Activated T-cell treated with anti-CD3 and anti-CD28 coated beads for 4 hours (primary cell): Measurements from ENCODE around the gene DOCK8.
"Not testable (repeated sequence)": the region's sequence is repeated elsewhere in the genome, so short reads cannot be mapped to it uniquely, and the experiment has no call there.

Source experiments
- DNase-seq: peaks from one replicate; pipeline ENCODE4 v3.0.0-alpha.2; 2020

DOCK8 gene

DNA sequence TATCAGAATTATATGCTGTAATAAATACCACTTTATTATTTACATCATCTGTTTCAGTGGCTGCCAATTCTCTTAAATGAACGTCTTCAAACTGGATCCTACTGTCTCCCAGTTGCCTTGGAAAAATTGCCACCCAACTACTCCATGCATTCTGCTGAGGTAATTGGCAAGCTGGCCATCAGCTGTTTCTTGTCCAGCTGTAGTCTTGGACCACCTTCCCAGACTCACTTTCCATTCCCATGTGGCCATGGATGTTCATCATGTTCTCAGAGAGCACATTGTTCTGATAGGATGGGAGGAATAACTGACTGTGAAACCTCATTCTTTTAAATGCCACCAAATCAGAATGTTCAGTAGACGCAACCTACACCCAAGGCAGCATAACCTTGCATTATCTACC lies 157.5 kb downstream of the DOCK8 start:
- DNase-seq: no peak

DNA sequence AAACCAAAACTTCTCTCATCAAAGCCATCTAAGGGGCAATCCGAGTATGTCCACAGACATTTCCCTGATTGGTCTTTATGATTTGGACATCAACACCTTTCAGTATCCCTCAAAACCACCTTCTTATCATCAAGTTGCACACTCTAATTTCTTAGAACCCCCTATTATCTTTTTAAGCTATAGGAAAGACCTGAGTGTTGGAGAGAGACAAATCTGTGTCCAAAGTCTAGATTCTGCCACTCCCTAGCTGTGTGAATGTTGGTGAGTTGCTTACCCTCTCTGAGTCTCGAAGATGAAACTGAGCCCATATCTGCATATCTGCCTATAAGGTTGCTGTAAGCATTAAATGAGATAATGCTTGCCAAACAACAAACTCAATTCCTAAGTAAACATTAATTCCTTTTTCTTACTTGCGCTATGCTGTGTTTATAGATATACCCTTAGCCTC lies 159.1 kb downstream of the DOCK8 start:
- DNase-seq: no peak

DNA sequence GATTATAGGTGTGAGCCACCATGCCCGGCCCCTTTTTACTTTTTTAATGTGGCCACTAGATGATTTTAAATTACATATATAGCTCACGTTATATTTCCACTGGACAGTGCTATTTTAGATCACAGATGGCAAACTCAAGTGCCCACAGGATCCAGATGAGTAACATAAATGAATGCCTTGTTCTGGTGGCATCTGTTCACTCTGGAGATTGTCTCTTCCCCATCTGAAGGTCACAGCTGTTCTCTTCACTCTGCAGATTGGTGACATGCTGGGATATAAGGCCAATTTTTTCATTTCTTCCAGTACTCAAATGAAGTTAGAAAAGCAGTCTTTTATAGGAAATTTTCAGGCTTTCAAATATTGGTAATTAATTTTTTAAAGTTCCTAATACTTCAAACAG lies 160.1 kb downstream of the DOCK8 start:
- DNase-seq: no peak

DNA sequence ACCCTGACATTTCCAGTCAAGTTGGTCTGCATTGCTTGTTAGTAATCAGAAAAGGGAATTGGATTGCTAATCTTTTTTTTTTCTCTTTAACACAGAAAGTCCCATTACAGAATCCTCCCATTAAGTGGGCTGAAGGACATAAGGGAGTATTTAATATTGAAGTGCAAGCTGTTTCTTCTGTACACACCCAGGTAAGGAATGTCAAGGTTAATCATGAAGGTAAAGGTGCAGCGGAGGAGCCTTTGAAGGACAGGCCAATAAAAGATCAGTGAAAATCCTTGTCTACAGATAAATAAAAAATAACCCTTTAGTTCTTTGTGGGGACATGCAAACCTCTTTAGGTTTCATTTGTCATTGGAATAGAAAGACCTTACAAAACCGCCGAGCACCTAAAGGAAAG lies 161.4 kb downstream of the DOCK8 start:
- DNase-seq: no peak

DNA sequence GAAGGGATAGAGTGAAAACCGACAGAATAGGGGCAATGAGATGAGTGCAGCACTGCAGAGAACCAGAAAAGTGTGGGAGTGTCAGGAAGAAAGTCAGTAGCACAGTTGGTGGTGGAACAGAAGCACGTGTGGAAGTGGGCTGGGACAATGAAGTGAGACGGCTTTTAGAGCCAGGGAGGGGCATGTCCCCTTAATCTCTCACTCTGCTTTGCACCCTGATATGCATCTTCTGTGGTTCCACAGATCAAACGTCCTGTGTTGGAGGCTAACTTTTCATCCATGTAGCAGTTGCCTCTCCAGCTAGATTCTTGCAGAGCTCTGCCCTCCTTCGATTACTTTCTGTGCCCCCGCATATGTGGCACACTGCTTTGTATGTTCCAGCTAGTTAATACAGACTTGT lies 163.6 kb downstream of the DOCK8 start:
- DNase-seq: no peak

DNA sequence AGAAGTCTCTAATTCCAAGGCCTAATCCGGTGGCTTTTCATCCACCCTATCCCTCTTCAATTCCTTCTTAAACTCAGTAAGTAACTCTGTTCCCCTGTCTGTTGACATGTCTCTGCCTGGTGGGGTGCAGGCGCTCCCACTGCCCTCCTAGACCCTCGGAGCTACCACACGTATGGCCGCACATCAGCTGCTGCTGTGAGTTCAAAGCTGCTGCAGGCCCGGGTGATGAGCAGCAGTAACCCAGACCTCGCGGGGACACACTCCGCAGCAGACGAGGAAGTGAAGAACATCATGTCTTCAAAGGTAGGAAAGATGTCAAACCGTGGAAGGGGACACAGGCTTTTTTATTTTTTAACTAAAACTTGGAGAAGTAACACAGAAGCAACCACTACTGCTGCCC lies 167.7 kb downstream of the DOCK8 start:
- DNase-seq: no peak

DNA sequence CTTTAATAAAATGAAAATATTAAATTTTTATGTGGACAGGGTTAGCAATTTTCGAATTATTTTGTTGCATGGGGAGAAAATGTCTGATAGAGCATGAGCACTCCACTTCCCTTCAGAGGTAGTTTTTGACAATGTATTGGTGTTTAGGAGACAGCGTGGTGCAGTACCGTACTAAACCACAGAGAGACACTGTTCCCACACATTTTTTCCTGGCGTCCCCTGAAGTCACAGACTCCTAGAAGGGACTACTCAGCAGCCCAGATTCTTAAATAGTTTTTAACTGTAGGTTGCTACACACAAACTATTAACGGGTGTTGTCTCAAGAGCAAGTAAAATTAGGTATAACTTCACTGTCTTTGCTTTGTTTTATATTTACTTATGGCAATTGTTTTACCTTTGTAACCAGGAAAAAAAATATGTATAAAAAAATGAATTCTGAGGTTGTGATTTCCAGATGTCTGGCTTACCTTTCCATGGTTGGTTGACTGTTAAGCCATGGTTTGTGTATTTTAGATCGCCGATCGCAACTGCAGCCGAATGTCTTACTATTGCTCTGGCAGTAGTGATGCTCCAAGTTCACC lies 171.2 kb downstream of the DOCK8 start:
- no peak for DNase-seq

DNA sequence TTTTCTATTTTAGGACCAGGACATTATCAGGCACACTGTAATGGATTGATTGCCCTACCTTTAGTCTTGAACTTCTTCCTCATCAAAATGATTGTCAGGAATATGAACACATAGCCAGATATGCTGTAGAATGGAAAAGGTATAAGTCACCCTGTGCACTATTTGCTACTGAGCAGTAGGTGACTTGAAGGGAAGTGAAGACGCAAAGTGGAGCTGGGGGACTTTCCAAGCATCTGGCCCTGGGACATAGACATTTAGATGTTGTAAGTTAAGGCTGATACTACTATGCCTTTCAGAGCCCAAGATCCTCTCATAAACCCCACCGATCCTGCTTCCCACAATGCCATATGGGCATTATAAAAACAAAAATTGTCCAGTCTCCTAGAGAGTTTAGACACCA lies 174.5 kb downstream of the DOCK8 start:
- no peak for DNase-seq

DNA sequence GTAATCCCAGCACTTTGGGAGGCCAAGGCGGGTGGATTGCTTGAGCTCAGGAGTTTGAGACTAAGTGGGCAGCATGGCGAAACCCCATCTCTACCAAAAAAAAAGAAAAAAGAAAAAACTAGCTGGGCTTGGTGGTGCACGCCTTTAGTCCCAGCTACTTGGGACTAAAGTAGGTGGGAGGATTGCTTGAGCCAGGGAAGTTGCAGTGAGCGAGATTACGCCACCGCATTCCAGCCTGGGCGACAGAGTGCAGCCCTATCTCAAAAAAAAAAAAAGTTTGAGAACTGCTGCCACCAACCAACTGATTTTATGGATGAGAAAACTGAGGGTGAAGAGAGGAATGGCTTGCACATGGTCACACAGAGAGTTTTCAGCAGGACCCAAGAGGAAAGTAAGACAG lies 175.1 kb downstream of the DOCK8 start:
- DNase-seq: no peak

DNA sequence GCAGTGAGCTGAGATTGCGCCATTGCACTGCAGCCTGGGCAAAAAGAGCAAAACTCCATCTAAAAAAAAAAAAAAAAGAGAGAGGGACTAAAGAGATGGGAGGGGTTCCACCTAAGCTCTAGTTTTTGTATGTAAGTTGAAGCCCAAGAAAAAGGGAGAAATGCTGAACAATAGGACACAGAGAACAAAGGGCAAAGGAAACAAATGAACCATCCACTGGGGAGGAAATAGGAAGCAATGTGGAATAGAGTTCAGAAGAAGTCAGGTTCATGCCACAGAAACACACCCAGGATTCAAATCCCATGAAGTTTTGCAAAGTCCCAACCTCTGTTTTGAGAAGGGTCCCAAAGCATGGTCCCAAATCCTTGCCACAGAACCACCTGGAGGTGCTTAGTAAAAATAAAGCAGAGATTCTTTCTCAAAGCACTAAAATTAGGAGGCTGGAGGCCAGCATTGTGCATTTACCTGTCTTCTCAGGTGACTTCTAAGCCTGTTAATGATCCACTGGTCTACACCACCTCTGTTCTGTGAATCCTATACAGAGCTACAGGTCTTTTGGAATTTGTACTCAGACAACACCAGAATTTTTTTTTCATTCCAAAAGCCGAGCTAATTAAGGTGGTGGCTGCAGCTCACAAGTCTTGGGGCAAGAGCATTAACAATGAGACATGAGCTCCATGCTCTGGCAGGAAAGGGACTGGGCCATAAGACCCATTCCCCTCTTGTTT lies 177.6 kb downstream of the DOCK8 start:
- no peak for DNase-seq

DNA sequence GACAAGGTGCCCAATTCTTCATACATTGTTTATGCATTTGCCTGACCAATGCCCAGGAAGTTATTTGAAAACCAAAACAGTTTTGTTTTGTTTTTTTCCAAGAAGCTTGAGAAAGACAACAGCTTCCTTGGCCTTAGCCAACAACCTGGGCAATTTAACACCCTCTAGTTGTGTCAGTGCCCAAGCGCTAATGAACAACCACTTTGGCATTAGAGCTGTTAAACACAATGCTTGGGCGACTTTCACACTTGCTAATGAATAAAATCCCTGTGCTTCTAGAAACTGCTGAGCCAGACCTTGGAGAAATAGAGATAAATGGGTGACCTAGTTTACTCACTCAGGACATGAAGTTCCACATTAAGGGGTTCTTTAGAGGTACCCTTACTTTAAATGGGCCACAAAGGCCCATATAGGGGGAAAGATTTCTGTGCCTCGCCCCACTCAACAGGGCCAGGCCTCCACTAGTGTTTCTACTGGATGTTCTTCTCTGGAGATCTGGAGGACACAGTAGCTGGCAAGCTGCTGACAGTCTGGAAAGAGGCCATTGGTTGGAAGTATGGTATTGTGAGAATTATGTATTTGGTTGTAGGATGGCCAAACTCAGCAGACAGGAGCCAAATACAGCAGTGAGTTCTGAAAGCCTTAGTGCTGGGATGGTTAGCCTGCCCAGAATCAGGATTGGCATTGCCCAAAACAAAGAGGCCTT lies 179.8 kb downstream of the DOCK8 start:
- DNase-seq: no peak

DNA sequence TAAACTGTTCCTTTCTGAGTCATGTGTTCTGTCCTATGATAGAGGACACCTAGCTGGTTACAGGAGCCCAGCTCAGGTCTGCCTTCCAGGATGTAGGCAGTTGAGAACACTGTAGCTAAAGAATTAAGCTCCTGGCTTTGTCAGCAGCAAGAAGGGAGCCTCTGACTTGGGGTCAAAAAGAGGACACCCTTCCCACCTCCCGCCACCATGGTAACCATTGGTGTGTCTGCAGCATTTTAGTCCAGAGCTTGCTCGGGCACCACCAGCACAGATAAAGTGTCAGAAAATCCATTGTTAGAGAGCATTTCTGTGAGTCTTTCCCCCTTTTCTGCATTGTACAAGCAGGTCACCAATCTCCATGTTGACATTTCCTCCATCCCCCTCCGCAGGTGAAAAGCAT lies 181.7 kb downstream of the DOCK8 start:
- DNase-seq: no peak

DNA sequence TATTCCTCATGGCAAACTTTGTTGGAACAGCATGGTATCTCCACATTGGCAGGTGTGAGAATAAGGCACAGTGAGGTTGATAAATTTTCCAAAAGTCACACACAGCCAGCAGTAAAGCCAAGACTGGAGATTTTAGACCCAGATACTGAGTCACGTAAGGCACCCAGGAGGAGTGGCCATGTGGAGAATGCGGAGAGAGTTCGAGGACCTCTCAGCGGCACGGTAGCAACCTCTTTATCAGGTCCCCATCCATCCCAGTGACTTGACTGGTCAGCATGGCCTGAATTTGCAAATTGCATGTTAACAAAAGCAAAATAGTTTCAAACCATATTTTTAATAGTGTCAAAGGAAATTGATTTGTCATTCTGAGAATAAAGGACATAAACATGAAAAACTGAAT lies 183.4 kb downstream of the DOCK8 start:
- DNase-seq: no peak

DNA sequence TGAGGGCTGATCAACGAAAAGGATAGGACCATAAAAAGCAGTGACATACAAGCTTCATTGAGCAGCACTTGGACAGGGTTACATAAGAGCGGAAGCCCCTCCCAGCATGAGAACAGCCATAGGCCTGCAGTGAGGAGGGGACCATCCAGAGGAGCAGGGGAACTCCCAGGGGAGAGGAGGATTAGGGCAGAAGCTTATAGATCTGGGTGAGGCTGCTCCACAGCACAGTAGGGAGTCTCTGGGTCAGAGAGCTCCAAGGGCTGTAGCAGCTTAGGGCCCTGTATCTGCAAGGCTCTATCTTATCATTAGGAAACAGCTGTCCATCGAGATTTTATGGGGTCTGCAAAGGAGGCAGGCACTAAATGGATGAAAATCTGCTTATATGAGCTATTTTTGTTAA lies 186.6 kb downstream of the DOCK8 start:
- no peak for DNase-seq

DNA sequence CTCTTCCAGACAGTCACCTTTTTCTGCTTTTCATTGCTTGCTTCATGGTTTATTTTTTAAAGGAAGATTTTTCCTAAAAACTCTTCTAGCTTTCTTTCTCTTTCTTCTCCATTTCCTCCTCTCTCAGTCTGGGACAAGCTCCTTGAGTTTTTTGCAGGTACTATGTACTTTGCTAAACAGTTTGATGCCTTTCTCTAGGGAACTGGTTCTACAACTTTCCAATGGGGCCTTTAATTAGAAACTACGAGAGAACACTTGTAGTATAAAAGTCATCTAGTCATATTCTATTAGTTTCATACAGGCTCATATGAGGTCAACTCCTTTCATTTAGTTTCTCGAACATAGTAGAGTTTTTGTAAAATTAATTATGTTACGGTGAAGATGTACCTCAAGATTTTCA lies 189.6 kb downstream of the DOCK8 start:
- no peak for DNase-seq

DNA sequence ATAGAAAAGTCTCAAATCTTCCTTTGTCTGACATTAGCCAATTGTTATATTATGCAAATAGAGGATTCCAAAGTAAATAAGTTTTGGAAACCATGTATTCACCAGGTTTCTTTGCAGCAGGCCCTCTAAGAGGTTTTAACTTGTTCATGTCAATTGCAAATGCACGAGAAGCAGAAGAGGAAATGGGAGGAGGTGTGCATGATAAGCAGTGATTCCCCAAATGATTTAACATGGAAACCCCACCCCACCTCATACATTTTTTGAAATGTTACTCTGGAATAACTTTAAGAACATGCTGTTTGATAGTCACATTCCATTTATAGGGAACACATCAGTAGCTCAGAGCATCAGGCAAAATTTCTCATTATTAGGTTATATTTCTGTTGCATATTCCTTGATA lies 190.7 kb downstream of the DOCK8 start:
- DNase-seq: no peak

DNA sequence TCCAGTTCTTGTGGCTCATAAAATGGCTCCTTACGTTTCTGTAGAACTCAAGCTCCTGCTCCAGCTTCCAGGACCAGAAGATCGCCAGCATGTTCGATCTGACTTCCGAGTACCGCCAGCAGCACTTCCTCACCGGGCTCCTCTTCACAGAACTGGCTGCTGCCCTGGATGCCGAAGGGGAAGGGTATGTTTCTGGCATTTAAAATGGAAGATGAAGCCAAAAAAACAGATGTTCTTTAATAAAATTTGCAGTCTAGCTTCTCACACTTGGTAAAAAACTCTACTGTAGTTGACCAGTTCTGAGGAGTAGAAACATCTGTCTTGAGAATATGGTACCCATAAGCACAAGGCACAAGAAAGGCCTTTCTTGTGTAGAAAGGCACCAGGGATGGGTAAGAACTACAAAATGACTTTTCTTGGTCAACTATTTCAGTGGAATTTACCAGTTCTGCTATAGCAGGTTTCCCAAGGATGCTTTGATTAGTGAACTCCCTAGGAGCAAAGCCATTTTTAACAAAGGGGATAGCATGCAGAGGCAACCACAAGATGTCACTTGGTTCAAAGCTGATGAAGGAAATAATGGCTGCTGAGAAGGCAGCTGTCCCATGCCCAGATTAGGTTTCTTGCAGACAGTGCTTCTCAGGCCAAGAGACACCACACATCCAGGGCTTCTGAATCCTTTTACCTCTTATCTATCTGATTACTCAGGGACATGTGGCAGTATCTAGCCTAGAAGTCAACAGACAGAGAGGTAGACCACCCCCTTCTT lies 192.4 kb downstream of the DOCK8 start:
- DNase-seq: no peak

DNA sequence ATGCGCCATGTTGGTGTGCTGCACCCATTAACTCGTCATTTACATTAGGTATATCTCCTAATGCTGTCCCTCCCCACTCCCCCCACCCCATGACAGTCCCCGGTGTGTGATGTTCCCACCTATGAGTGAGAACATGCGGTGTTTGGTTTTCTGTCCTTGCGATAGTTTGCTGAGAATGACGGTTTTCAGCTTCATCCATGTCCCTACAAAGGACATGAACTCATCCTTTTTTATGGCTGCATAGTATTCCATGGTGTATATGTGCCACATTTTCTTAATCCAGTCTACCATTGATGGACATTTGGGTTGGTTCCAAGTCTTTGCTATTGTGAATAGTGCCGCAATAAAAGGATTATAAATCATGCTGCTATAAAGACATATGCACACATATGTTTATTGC lies 195.0 kb downstream of the DOCK8 start:
- DNase-seq: not testable (repeated sequence)

DNA sequence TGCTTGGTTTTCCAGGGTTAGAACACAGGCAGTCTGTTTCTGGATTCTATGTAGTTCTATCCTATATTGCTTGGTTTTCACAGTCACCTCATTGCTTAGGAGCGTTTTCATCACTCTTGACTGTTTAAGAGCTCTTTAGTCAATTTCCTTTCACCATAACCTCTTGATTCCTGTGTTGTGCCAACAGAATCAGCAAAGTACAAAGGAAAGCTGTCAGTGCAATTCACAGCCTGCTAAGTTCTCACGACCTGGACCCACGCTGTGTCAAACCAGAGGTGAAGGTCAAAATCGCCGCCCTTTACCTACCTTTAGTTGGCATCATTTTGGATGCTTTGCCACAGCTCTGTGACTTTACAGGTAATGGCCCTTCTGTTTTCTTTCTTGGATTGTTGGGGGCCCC lies 199.9 kb downstream of the DOCK8 start:
- no peak for DNase-seq

DNA sequence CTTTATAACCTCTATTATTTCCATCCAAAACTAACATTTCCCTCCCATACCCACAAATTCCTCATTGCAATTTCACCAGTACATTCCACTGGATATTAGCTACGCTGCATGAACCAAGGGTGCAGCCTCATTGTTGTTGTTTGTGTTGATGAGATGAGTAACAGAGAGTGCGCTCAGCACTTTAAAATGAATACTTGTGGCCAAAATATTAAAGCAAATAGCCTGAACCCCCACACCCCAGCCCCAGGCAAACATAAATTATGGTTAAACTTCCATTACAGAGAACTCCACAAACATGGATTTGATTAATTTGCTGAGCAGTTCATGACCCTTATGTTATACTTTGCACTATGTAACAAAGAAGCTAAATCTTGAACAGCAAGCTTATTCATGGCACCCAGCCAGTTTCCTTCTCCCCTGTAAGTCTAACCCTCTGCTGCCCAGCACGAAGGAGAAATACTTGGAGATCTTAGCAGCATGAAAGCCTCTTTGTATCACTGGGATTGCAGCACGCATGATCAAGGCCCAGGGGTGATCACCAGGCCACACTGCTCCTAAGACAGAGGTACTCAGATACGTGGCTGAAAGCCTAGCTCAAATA lies 205.0 kb downstream of the DOCK8 start:
- DNase-seq: no peak

DNA sequence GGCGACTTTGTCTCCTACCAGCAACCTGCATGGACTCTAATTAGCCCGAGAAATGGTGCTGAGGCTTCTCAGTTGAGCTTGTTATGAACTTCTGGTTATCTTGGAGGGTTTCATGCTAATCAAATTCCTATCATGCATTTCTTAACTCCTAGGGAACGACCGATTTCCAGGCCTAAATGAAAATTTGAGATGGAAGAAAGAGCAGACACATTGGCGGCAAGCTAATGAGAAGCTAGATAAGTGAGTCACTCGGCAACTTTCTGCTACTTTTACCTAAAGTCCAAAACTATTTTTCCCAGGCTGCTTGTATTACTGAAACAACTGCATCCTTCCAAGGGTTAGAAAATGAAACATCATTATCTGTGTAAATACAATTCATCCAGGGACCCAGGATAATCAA lies 207.2 kb downstream of the DOCK8 start:
- no peak for DNase-seq

DNA sequence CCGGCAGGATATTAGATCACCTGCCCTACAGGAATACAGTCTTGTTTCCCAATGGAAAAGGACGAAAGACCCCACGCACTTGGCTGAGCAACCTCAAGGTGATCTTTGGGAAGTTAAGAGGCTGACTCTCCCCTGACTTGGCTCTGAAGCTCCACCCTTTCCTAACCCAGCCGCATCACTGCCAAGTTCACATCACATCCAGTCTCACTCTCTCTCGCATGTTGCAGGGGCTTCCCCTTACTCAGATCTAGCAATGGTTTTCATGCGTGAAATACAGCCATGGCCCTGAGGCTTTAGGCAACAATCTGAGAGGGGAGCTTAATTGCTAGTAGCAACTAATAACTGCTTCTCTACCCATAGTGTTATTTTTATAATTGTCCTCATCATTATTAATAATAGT lies 211.6 kb downstream of the DOCK8 start:
- DNase-seq: no peak

DNA sequence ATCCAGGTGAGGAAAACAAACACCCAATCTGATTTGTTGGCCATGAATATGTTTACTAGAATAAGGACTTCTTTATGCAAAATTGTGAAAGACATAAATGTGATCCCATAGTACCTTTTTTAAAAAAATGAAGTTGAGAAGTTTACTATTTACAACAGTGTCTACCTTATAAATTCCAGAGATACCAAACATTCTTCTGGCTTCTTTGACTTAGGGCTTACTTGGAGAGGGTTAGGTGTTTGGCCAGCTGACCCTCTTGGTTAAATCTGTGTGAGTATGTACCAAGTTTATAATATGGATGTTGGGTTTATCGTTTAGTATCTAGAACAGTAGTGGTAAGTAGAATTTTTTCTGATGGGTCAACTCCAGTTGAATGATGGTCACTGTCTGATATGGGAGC lies 212.3 kb downstream of the DOCK8 start:
- DNase-seq: no peak
